H1 (cell line): ENCODE measurements around the gene YTHDC2. TPM values are rescaled to one million over a fixed set of nuclear protein-coding genes. Genes with fewer than 3 reads are reported as not detected.

Experiments
- CTCF ChIA-PET: fragments of 300-600 bp; sonication (Branson Sonifier 250); formaldehyde crosslinking; loops from one replicate; lab custom pipeline; 2021; ENCODE audit not compliant: partially characterized antibody; lab: Charles Lee
- POLR2A ChIA-PET: fragments of 300-600 bp; sonication (Branson Sonifier 250); formaldehyde crosslinking; loops from one replicate; lab custom pipeline; 2021; ENCODE audit warnings: inconsistent platforms; ENCODE audit not compliant: partially characterized antibody; lab: Charles Lee
- DNase-seq, 2 experiments: peaks; one replicate each; pipeline versions ENCODE4 v3.0.0 to v3.0.0-alpha.2; 2010 to 2022; ENCODE audit warnings: low spot score in 2 of 2, low read depth in 1 of 2, mixed read lengths in 1 of 2
- FAIRE-seq: peaks from 2 replicates; lab custom pipeline; 2011; peaks lifted over from hg19 to GRCh38; lab: Jason Lieb, UNC
- H2AFZ ChIP-seq: 2 replicates; pipeline ENCODE4 v1.8.1; 2012; ENCODE audit warnings: low read length, inconsistent platforms
- H2AK5ac ChIP-seq: 2 replicates; pipeline ENCODE4 v1.6.1; 2013; ENCODE audit warnings: low read depth, low read length
- H2BK120ac ChIP-seq: replicated peaks from 2 replicates; pipeline ENCODE3; 2013; ENCODE audit warnings: low read depth, low read length, inconsistent platforms
- H2BK12ac ChIP-seq: 2 replicates; pipeline ENCODE4 v1.6.1; 2013; ENCODE audit warnings: low read depth, low read length
- H2BK15ac ChIP-seq: 2 replicates; pipeline ENCODE4 v1.6.1; 2013; ENCODE audit warnings: low read length
- H2BK20ac ChIP-seq: 2 replicates; pipeline ENCODE4 v1.6.1; 2013; ENCODE audit warnings: low read length
- H2BK5ac ChIP-seq: 2 replicates; pipeline ENCODE4 v1.6.1; 2013; ENCODE audit warnings: low read depth, low read length
- H3K14ac ChIP-seq: 2 replicates; pipeline ENCODE4 v1.6.1; 2013; ENCODE audit warnings: inconsistent platforms; ENCODE audit not compliant: insufficient read length
- H3K18ac ChIP-seq: 2 replicates; pipeline ENCODE4 v1.6.1; 2013; ENCODE audit warnings: low read length; ENCODE audit errors: extremely low read depth
- H3K23ac ChIP-seq: 2 replicates; pipeline ENCODE4 v1.6.1; 2013; ENCODE audit warnings: inconsistent platforms; ENCODE audit not compliant: insufficient read length
- H3K23me2 ChIP-seq: 2 replicates; pipeline ENCODE4 v1.6.1; 2013; ENCODE audit warnings: low read depth, low read length
- H3K27ac ChIP-seq: 2 replicates; pipeline ENCODE4 v1.6.1; 2011; ENCODE audit warnings: low read depth, low read length, inconsistent platforms
- H3K27me3 ChIP-seq, 4 experiments: replicated peaks in 1 of 4; 1 replicate in 1 of 4; 2 replicates in 3 of 4; pipeline versions ENCODE4 v1.6.1 to v1.8.1; 2011 to 2013; ENCODE audit warnings: low read length in 3 of 4, mild to moderate bottlenecking in 3 of 4, inconsistent platforms in 2 of 4, mixed read lengths in 2 of 4, moderate library complexity in 1 of 4; ENCODE audit not compliant: control insufficient read depth in 3 of 4, insufficient read depth in 3 of 4; ENCODE audit errors: extremely low read depth in 1 of 4
- H3K36me3 ChIP-seq, 4 experiments: 2 replicates each; pipeline versions ENCODE4 v1.6.1 to v1.8.1; 2011 to 2013; ENCODE audit warnings: mild to moderate bottlenecking in 4 of 4, low read length in 3 of 4, moderate library complexity in 2 of 4, control low read depth in 1 of 4, inconsistent platforms in 1 of 4; ENCODE audit not compliant: insufficient read depth in 4 of 4, control insufficient read depth in 2 of 4
- H3K4ac ChIP-seq: replicated peaks from 2 replicates; pipeline ENCODE3; 2013; ENCODE audit warnings: low read length, low read depth, mixed read lengths, inconsistent platforms; ENCODE audit not compliant: insufficient read length
- H3K4me1 ChIP-seq, 4 experiments: replicated peaks in 1 of 4; 1 replicate in 1 of 4; 2 replicates in 3 of 4; pipeline versions ENCODE4 v1.6.1 to v1.8.1; 2011 to 2013; ENCODE audit warnings: low read length in 3 of 4, inconsistent platforms in 2 of 4, mixed read lengths in 1 of 4; ENCODE audit not compliant: insufficient read depth in 4 of 4, control insufficient read depth in 3 of 4
- H3K4me2 ChIP-seq, 2 experiments: 2 replicates each; pipeline versions ENCODE4 v1.6.1 to v1.8.1; 2011 to 2013; ENCODE audit warnings: low read depth in 2 of 2, low read length in 2 of 2, control low read depth in 1 of 2, inconsistent platforms in 1 of 2, mild to moderate bottlenecking in 1 of 2; ENCODE audit not compliant: insufficient read depth in 1 of 2
- H3K4me3 ChIP-seq, 4 experiments: fragments of 200-600, 300-600 bp in 1 of 4; sonication (generic), shearing (Covaris generic), sonication (Bioruptor Twin) in 1 of 4; 2 replicates each; pipeline versions ENCODE4 v1.5.1 to v1.8.1; 2011 to 2016; ENCODE audit warnings: low read length in 4 of 4, low read depth in 3 of 4, control low read depth in 2 of 4, inconsistent platforms in 2 of 4, mild to moderate bottlenecking in 2 of 4, mixed read lengths in 1 of 4, moderate library complexity in 1 of 4; ENCODE audit not compliant: insufficient read depth in 2 of 4; ENCODE audit errors: extremely low read depth in 1 of 4
- H3K56ac ChIP-seq: replicated peaks from 2 replicates; pipeline ENCODE3; 2013; ENCODE audit warnings: low read depth, mild to moderate bottlenecking, mixed read lengths, low read length, inconsistent platforms; ENCODE audit not compliant: insufficient read length
- H3K79me1 ChIP-seq: 2 replicates; pipeline ENCODE4 v1.6.1; 2013; ENCODE audit warnings: low read depth, low read length, control low read depth
- H3K79me2 ChIP-seq, 2 experiments: 2 replicates each; pipeline versions ENCODE4 v1.6.1 to v1.8.1; 2012 to 2013; ENCODE audit warnings: low read length in 2 of 2, mild to moderate bottlenecking in 2 of 2, inconsistent platforms in 1 of 2; ENCODE audit not compliant: insufficient read depth in 2 of 2, control insufficient read depth in 1 of 2
- H3K9ac ChIP-seq, 4 experiments: replicated peaks in 1 of 4; 1 replicate in 1 of 4; 2 replicates in 3 of 4; pipeline versions ENCODE4 v1.6.1 to v1.8.1; 2011 to 2013; ENCODE audit warnings: low read depth in 3 of 4, low read length in 3 of 4, control low read depth in 2 of 4, mild to moderate bottlenecking in 2 of 4, moderate library complexity in 2 of 4, inconsistent platforms in 1 of 4; ENCODE audit errors: extremely low read depth in 1 of 4
- H3K9me3 ChIP-seq, 2 experiments: 2 replicates each; pipeline versions ENCODE4 v1.6.1 to v1.8.1; 2012 to 2013; ENCODE audit warnings: mild to moderate bottlenecking in 2 of 2, moderate library complexity in 2 of 2, control low read depth in 1 of 2, inconsistent platforms in 1 of 2, low read depth in 1 of 2, low read length in 1 of 2, mixed read lengths in 1 of 2; ENCODE audit not compliant: insufficient read depth in 2 of 2
- H4K20me1 ChIP-seq, 2 experiments: replicated peaks in 1 of 2; 2 replicates each; pipeline versions ENCODE3 to v1.8.1; 2011 to 2013; ENCODE audit warnings: inconsistent platforms in 2 of 2, low read length in 2 of 2, mild to moderate bottlenecking in 1 of 2; ENCODE audit not compliant: insufficient read depth in 2 of 2, control insufficient read depth in 1 of 2
- H4K5ac ChIP-seq: 2 replicates; pipeline ENCODE4 v1.6.1; 2013; ENCODE audit warnings: low read length, low read depth, mixed read lengths, inconsistent platforms; ENCODE audit not compliant: insufficient read length
- H4K8ac ChIP-seq: 2 replicates; pipeline ENCODE4 v1.8.0; 2013; ENCODE audit warnings: mild to moderate bottlenecking, moderate library complexity, low read length, inconsistent platforms; ENCODE audit not compliant: insufficient read depth; ENCODE audit errors: extremely low read depth
- H4K91ac ChIP-seq: replicated peaks from 2 replicates; pipeline ENCODE3; 2013; ENCODE audit warnings: low read length, mixed read lengths, inconsistent platforms; ENCODE audit not compliant: insufficient read length
- BACH1 ChIP-seq: IDR thresholded peaks from 2 replicates; pipeline ENCODE4 v1.6.1; 2012; ENCODE audit warnings: low read length, improper control_type of control experiment
- CBX8 ChIP-seq: fragments of 300-800, 300-1000 bp; sonication (generic); IDR thresholded peaks from 2 replicates; pipeline ENCODE4 v1.7.1; 2016; ENCODE audit warnings: low read depth, low read length, borderline replicate concordance
- MAFK ChIP-seq: IDR thresholded peaks from 2 replicates; pipeline ENCODE4 v1.6.1; 2012; ENCODE audit warnings: low read depth, mild to moderate bottlenecking, improper control_type of control experiment, low read length
- SAP30 ChIP-seq: fragments of 300-600 bp; sonication (generic); IDR thresholded peaks from 2 replicates; pipeline ENCODE4 v1.7.1; 2012; ENCODE audit warnings: low read length, moderate library complexity, mild to moderate bottlenecking, inconsistent platforms; ENCODE audit not compliant: insufficient read depth, insufficient replicate concordance
- WGBS, 2 experiments: shearing (Covaris generic) in 1 of 2; methylation state at CpG; one replicate each; pipeline versions ENCODE4 v1.1.6 to v1.1.7; 2013 to 2015; ENCODE audit warnings: low lambda C conversion rate in 2 of 2, mixed read lengths in 2 of 2, inconsistent platforms in 1 of 2, low coverage in 1 of 2, missing lambda C conversion rate in 1 of 2; ENCODE audit not compliant: insufficient replicate concordance in 2 of 2, insufficient coverage in 1 of 2, insufficient read length in 1 of 2; ENCODE audit errors: extremely low coverage in 1 of 2, missing lambda C conversion rate in 1 of 2; 5-methylcytosine and 5-hydroxymethylcytosine counted together
- polyA plus RNA-seq, 7 experiments: library from polyadenylated mRNA; depleted of rRNA in 3 of 7; stranded (reverse) in 5 of 7; unstranded in 2 of 7; fragments of >200 nt in 5 of 7; fragments of 200-250 nt in 2 of 7; gene quantifications; 1 replicate in 5 of 7; 2 replicates in 1 of 7; 4 replicates in 1 of 7; pipeline versions ENCODE4 v1.2.1 to v1.2.3, GENCODE V29; 2011 to 2013; ENCODE audit warnings: missing spikeins in 2 of 7, mixed read lengths in 2 of 7
- total RNA-seq: library from RNA; stranded (reverse); fragmentation: NEBNext Ultra II Directional; extraction: Animal tissue kit (Norgen Biotek cat#: 25700); gene quantifications from 2 replicates; pipeline ENCODE4 v1.2.1, GENCODE V29; 2021

Gene YTHDC2
- total and polyA plus RNA-seq, 2 of the 8 experiments (the other 6 are each of a cell fraction or from before 2014, with no cell fraction given) = 4.3 to 20.1 TPM

- Histone ChIP-seq H3K4me2 (no peak overlapping the region), H3K14ac (no peak overlapping the region), H3K4ac (no peak overlapping the region), H3K9me3 (peaks cover 4 to 20% of the 10 kb centered on the region in 2 experiments; a peak in 3 of 4 replicates), H3K27me3 (no peaks in the 10 kb centered on the region), H2BK120ac (no peak overlapping the region), H4K8ac (no peak overlapping the region), H3K56ac (no peak overlapping the region), H3K9ac (no peak overlapping the region), H3K18ac (no peak overlapping the region), H3K23ac (no peak overlapping the region), H2BK5ac (no peak overlapping the region), H3K27ac (no peak overlapping the region), H2BK20ac (no peak overlapping the region), H3K4me3 (no peak overlapping the region), H3K79me2 (no peaks in the 10 kb centered on the region), H3K23me2 (no peaks in the 10 kb centered on the region), H2BK15ac (no peak overlapping the region), H2AFZ (no peak overlapping the region), H3K79me1 (no peaks in the 10 kb centered on the region), H4K91ac (no peak overlapping the region), H3K4me1 (no peaks in the 10 kb centered on the region), H4K20me1 (no peaks in the 10 kb centered on the region), H2AK5ac (no peak overlapping the region), H2BK12ac (no peak overlapping the region), H4K5ac (no peak overlapping the region), H3K36me3 (peaks cover 0 to 50% (median 9%) of the 10 kb centered on the region in 4 experiments; a peak in 3 of 8 replicates)
- TF ChIP-seq BACH1 = 0 out of 2 replicates have a peak, but pooled peaks have one; percentile 51
- TF ChIP-seq MAFK = peak; percentile 58; the same call in 1 of the 2 replicates
- TF ChIP-seq SAP30 = no peak
- TF ChIP-seq CBX8 = no peak
- CTCF ChIA-PET = interaction anchor here (0.6 kb wide), 1 partner anchor 211 kb away, joined by 3 read pairs; no protein-coding TSS in a partner anchor
- POLR2A ChIA-PET = no interaction called here
- FAIRE-seq = no peak
- 92% methylated on average over 2 of the region's 2 CpGs; no CpG with 5 or more reads in 1 of the 2 experiments for WGBS, 2 experiments
- no peak for DNase-seq
Observed at GRCh38 chr5:113531481-113532159, 18.1 kb downstream of the YTHDC2 start.
